GM13977 (cell line): ENCODE measurements around the gene LILRB2.

Experiments
- DNase-seq: peaks from one replicate; pipeline ENCODE4 v3.0.0; 2012; ENCODE audit warnings: low spot score
- in situ Hi-C: fragments of 300-500 bp; cut with MboI; formaldehyde crosslinking; loops from one replicate; pipeline ENCODE4 v1.12.0; 2022; ENCODE audit warnings: low sequenced_read_pairs, low pct_unique_long_range_greater_than_20kb, mixed read lengths, inconsistent platforms; ENCODE audit not compliant: unreplicated experiment
- TF ChIP-seq, protein P1 (sequence below): IDR thresholded peaks from 2 replicates; pipeline ENCODE4 v1.5.1; 2012; ENCODE audit warnings: mild to moderate bottlenecking, control low read depth; ENCODE audit not compliant: insufficient read depth; ENCODE audit errors: extremely low read depth, missing control alignments

LILRB2 gene

GRCh38 chr19:54319892-54320670 lies 39.2 kb upstream of the LILRB2 start:
- DNase-seq, result no peak
- in situ Hi-C loops, result no loop called here
- TF ChIP-seq, protein P1, sequence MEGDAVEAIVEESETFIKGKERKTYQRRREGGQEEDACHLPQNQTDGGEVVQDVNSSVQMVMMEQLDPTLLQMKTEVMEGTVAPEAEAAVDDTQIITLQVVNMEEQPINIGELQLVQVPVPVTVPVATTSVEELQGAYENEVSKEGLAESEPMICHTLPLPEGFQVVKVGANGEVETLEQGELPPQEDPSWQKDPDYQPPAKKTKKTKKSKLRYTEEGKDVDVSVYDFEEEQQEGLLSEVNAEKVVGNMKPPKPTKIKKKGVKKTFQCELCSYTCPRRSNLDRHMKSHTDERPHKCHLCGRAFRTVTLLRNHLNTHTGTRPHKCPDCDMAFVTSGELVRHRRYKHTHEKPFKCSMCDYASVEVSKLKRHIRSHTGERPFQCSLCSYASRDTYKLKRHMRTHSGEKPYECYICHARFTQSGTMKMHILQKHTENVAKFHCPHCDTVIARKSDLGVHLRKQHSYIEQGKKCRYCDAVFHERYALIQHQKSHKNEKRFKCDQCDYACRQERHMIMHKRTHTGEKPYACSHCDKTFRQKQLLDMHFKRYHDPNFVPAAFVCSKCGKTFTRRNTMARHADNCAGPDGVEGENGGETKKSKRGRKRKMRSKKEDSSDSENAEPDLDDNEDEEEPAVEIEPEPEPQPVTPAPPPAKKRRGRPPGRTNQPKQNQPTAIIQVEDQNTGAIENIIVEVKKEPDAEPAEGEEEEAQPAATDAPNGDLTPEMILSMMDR, result no peak

DNA sequence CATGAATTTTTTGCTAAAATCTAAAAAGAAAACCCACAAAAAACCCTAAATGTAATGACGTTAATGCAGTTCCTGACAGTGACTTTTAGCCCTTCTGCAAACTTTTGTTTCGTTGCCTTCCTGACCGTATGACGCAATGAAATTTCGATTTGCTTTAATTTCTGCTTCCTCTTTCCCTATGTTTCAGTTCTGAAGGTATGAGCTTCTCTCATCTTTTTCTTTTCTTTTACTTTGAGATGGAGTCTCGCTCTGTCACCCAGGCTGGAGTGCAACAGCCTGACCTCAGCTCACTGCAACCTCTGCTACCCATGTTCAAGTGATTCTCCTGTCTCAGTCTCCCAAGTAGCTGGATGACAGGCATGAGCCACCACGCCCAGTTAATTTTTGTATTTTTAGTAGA lies 38.1 kb upstream of the LILRB2 start:
- in situ Hi-C loops, result no loop called here
- TF ChIP-seq, protein P1, result no peak
- peak; percentile 56 for DNase-seq

DNA sequence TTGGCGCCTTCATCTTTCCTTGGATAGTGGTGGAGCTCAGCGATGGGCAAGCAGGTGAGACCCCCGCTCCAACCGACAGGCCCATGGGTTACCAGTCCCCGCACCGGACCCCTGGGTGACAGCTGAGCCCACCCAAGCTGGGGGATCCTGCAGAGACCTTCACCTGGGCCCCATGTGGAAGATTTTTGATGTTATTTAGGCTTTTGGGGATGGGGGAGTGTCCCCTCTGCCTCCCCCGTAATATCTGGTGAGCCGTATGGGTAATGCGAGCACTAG lies 37.0 kb upstream of the LILRB2 start:
- in situ Hi-C loops, result no loop called here
- TF ChIP-seq, protein P1, result no peak
- no peak for DNase-seq

- TF ChIP-seq, protein P1, result no peak
- no peak for DNase-seq
- in situ Hi-C loops, result no loop called here
Measured at GRCh38 chr19:54317108-54317964, 36.4 kb upstream of the LILRB2 start.

DNA sequence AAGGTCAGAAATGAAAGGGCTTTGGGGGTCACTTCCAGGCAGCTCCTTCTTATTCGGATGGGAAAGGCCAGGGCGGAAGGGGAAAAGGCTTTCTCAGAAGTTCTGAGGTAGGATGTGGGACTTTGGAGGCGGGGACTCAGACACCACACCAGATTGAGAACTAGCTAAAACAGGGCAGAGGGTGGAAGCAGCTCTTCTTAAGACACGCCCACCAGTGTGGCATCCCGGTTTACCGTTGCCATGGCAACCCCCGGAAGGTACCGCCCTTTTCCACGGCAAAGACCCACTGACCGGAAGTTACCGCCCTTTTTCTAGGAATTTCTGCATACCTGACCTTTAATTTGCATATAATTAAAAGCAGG lies 35.8 kb upstream of the LILRB2 start:
- TF ChIP-seq, protein P1, result no peak
- no peak for DNase-seq

DNA sequence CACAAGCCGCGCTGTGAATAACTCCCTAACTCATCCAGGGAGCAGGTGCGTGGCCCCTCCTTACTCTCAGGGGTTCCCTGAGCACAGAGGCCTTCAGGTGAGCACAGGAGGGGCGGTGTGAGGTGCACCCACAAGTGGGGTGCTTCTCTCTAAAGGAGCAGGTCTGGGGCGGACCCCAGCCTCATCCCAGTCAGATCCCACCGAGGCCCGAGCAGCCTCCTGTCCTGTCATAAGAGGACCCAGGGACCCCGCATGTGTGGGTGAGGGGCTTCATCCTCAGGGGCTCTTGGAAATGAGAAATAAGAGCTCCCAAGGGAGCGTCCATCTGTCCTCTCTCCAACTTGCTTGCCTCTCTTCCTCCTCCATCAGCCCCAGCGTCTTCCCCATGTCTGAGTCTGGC lies 35.0 kb upstream of the LILRB2 start:
- in situ Hi-C loops, result no loop called here
- no peak for DNase-seq
- TF ChIP-seq, protein P1, result no peak

More for the DNA sequence above, 35.8 kb upstream of the LILRB2 start:
- in situ Hi-C loops, result no loop called here
